ENCODE results near the gene FOXR1. TPM values are rescaled to one million over a fixed set of nuclear protein-coding genes. Genes with fewer than 3 reads are reported as not detected.

The FOXR1 gene, protein sequence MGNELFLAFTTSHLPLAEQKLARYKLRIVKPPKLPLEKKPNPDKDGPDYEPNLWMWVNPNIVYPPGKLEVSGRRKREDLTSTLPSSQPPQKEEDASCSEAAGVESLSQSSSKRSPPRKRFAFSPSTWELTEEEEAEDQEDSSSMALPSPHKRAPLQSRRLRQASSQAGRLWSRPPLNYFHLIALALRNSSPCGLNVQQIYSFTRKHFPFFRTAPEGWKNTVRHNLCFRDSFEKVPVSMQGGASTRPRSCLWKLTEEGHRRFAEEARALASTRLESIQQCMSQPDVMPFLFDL
- total RNA-seq (2021) = not detected in 2 replicates
- not detected for Bru-seq, nascent RNA
- BruChase-seq, experiment 1, labeled RNA remaining after a 2-hour chase = not detected
- BruChase-seq, experiment 2, labeled RNA remaining after a 6-hour chase = percentile 8 among the genes with signal in this experiment
- long read RNA-seq = 0 reads

DNA sequence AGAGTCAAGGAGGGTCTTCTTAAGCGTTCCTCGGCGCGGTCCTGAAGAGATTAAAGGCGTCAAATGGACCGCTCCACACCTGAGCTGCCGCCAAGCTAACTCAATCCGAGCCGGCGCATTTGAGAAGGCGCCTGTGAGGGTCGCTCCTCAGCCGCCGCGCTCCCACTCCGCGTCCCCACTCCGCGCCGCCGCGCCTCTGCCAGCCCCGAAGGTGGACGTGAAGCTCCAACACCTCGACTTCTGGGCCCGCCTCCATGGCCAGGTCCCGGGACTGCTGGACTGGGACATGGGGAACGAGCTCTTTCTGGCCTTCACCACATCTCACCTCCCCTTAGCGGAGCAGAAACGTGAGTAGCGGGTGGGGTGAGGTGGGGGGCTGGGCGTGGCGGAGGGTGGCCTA lies at the start of gene FOXR1:
Gene FOXR1, plus strand, starts transcription at position 116 of the 400 bp plus-strand sequence. Its CDS starts 171 bp downstream, at position 287.
- ChIA-PET CTCF (interaction anchor here (0.6 kb wide), 1 partner anchor 126 kb away, joined by 9 read pairs; no protein-coding TSS in a partner anchor), POLR2A (ENCODE audit: low non-redundant PET) (no interaction called here)
- no peaks in the 10 kb centered on the region for H3K36me3 ChIP-seq (ENCODE audit: insufficient read depth, low read length, poor library complexity, severe bottlenecking)
- H3K4me1 ChIP-seq (ENCODE audit: insufficient read depth, low read length, poor library complexity, severe bottlenecking) = no peaks in the 10 kb centered on the region
- TF ChIP-seq EZH2 (IDR thresholded peaks at IDR 0.05; ENCODE audit: borderline replicate concordance, low read depth, low read length, poor library complexity, severe bottlenecking) = no peak
- TF ChIP-seq, protein P1, sequence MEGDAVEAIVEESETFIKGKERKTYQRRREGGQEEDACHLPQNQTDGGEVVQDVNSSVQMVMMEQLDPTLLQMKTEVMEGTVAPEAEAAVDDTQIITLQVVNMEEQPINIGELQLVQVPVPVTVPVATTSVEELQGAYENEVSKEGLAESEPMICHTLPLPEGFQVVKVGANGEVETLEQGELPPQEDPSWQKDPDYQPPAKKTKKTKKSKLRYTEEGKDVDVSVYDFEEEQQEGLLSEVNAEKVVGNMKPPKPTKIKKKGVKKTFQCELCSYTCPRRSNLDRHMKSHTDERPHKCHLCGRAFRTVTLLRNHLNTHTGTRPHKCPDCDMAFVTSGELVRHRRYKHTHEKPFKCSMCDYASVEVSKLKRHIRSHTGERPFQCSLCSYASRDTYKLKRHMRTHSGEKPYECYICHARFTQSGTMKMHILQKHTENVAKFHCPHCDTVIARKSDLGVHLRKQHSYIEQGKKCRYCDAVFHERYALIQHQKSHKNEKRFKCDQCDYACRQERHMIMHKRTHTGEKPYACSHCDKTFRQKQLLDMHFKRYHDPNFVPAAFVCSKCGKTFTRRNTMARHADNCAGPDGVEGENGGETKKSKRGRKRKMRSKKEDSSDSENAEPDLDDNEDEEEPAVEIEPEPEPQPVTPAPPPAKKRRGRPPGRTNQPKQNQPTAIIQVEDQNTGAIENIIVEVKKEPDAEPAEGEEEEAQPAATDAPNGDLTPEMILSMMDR (conservative IDR thresholded peaks at IDR 0.05; ENCODE audit: low read depth, low read length) = no peak
- intact Hi-C loops (cut with micrococcal nuclease; ENCODE audit: unreplicated experiment) = no loop called here
- H3K4me3 ChIP-seq (ENCODE audit: low read depth, low read length, poor library complexity, severe bottlenecking) = no peak within 1 kb of the TSS
- H3K27me3 ChIP-seq (replicated peaks; ENCODE audit: insufficient read depth, low read depth, low read length, poor library complexity) = no peaks in the 10 kb centered on the region
- no peak for DNase-seq (ENCODE audit: low spot score)
- BruUV-seq (replicated peaks) = no TSS peak
- H3K27ac ChIP-seq (ENCODE audit: low read depth, low read length, poor library complexity, severe bottlenecking) = no peak within 1 kb of the TSS
- H3K9me3 ChIP-seq (ENCODE audit: low read depth, low read length, poor library complexity, severe bottlenecking) = no peaks in the 10 kb centered on the region

DNA sequence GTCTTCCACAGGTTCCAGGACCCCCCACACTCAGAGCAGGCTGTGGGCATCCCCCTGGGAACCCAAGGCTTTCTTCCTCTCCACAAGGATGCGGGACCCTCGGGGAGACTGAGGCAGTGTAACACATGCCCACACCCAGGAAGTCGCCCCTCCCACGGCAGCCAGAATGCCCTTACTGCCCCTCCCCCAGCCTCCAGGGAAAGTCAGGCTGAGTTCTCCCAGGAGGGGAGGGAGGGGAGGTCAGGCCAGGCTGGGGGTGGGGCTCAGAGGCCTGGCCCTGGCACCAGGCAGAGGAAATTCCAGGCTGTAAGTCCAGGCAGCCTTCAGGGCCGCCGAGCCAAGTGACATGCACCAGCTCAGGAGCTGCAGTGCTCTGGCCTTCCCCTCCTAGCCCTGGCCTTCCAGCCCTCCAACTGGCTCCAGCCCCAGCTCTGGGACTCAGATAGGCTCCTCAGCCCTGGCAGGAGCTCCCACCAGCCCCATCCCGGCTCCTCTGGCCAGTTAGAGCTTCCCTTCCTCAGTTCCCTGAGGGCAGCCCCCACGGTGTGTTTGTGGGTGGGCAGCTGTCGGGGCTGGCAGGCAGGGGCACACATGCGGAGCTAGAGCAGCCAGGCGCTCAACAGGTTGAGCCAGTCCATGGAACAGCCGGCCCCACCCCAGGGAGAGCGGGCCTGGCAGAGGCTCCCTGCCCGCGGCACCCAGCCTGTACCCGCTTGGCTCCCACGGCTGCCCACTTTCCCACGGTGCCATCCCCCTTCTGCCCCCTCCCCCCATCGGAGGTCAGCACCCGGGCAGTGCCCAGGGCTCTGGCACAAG lies 49.4 kb upstream of the FOXR1 start:
- Histone ChIP-seq H3K4me1 (ENCODE audit: insufficient read depth, low read length, poor library complexity, severe bottlenecking) (peaks cover 75% of the 10 kb centered on the region), H3K9me3 (ENCODE audit: low read depth, low read length, poor library complexity, severe bottlenecking) (no peaks in the 10 kb centered on the region), H3K4me3 (ENCODE audit: low read depth, low read length, poor library complexity, severe bottlenecking) (peak overlapping the region; percentile 97), H3K27me3 (replicated peaks; ENCODE audit: insufficient read depth, low read depth, low read length, poor library complexity) (no peaks in the 10 kb centered on the region), H3K27ac (ENCODE audit: low read depth, low read length, poor library complexity, severe bottlenecking) (peak overlapping the region; percentile 78), H3K36me3 (ENCODE audit: insufficient read depth, low read length, poor library complexity, severe bottlenecking) (no peaks in the 10 kb centered on the region)
- ChIA-PET CTCF (interaction anchor here (1.7 kb wide), 1 partner anchor 13 kb away, joined by 3 read pairs; no protein-coding TSS in a partner anchor), POLR2A (ENCODE audit: low non-redundant PET) (no interaction called here)
- DNase-seq (ENCODE audit: low spot score) = peak; percentile 51
- intact Hi-C loops (cut with micrococcal nuclease; ENCODE audit: unreplicated experiment) = no loop called here
- no peak for TF ChIP-seq EZH2 (IDR thresholded peaks at IDR 0.05; ENCODE audit: borderline replicate concordance, low read depth, low read length, poor library complexity, severe bottlenecking)
- TF ChIP-seq, protein P1 (conservative IDR thresholded peaks at IDR 0.05; ENCODE audit: low read depth, low read length) = no peak
- BruUV-seq (replicated peaks) = no TSS peak

DNA sequence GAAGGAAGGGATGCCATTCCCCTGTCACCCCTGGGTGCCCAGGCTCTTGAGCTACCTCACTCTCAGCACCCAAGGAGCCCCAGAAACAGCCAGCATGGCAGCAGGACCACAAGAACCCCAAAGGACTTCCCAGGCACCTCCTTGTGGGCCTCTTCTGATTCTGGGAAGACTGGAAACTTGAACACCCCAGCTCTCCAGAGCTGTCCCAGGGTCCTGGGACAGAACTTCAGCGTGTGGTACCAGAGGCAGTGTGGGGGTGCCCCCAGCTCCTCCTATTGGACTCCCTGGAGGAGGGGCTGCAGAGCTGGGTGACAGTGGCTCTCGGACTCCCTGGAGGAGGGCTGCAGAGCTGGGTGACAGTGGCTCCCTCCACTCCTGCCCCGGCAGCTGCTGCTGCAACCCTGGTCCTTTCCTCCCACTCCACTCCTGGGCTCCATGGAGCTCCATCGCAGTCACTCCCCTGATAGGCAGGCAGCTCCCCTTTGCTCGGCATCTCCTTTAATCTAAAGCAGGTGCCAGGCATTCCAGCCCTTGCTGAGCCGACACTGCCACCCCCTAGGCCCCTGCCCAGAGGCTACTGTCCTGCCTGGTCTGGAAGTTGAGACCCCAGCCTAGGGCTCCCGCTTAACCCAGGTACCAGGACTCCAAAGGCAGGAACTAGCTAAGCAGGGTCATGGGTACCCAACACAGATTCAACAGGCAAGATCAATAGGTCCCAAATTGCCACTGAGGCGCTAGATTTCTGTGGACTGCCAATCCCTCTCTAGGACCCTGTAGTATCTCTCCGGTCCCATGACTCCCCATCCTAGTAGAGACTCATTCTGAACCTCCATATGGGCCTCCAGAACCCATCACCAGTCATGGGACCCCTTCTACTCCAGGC lies 48.6 kb upstream of the FOXR1 start:
- TF ChIP-seq EZH2 (IDR thresholded peaks at IDR 0.05; ENCODE audit: borderline replicate concordance, low read depth, low read length, poor library complexity, severe bottlenecking) = no peak
- TF ChIP-seq, protein P1 (conservative IDR thresholded peaks at IDR 0.05; ENCODE audit: low read depth, low read length) = no peak
- BruUV-seq (replicated peaks) = no TSS peak
- intact Hi-C loops (cut with micrococcal nuclease; ENCODE audit: unreplicated experiment) = no loop called here
- Histone ChIP-seq H3K4me3 (ENCODE audit: low read depth, low read length, poor library complexity, severe bottlenecking) (peak overlapping the region; percentile 97), H3K4me1 (ENCODE audit: insufficient read depth, low read length, poor library complexity, severe bottlenecking) (peaks cover 73% of the 10 kb centered on the region), H3K36me3 (ENCODE audit: insufficient read depth, low read length, poor library complexity, severe bottlenecking) (no peaks in the 10 kb centered on the region), H3K9me3 (ENCODE audit: low read depth, low read length, poor library complexity, severe bottlenecking) (no peaks in the 10 kb centered on the region), H3K27me3 (replicated peaks; ENCODE audit: insufficient read depth, low read depth, low read length, poor library complexity) (no peaks in the 10 kb centered on the region), H3K27ac (ENCODE audit: low read depth, low read length, poor library complexity, severe bottlenecking) (peak overlapping the region; percentile 78)
- POLR2A ChIA-PET (ENCODE audit: low non-redundant PET) = no interaction called here
- CTCF ChIA-PET = interaction anchor here (1.7 kb wide), 1 partner anchor 14 kb away, joined by 3 read pairs; no protein-coding TSS in a partner anchor
- DNase-seq (ENCODE audit: low spot score) = no peak

Measured in A673 (cell line).